PC-9 (cell line): ENCODE data around the gene SLC28A1. TPM values are rescaled to one million over a fixed set of nuclear protein-coding genes. Genes with fewer than 3 reads are reported as not detected.

Source experiments
- BruUV-seq: library from RNA; stranded (reverse); fragments of 400-500 nt; replicated peaks from 2 replicates; lab custom pipeline; 2021; lab: Mats Ljungman, UMichigan
- CTCF ChIA-PET: fragments of 300-600 bp; sonication (Branson Sonifier 250); formaldehyde crosslinking; loops from one replicate; lab custom pipeline; 2022; ENCODE audit warnings: antibody characterized with exemption; lab: Charles Lee
- POLR2A ChIA-PET: fragments of 300-600 bp; sonication (Branson Sonifier 250); formaldehyde crosslinking; loops from one replicate; lab custom pipeline; 2022; ENCODE audit warnings: antibody characterized with exemption; ENCODE audit not compliant: unreplicated experiment; lab: Charles Lee
- DNase-seq, 2 experiments: peaks; one replicate each; pipeline versions ENCODE4 v3.0.0 to v3.0.0-alpha.2; 2015 to 2022; ENCODE audit warnings: mixed read lengths in 1 of 2
- H2AFZ ChIP-seq: fragments of 200-600 bp; sonication (generic); 2 replicates; pipeline ENCODE4 v1.8.1; 2017; ENCODE audit warnings: antibody characterized with exemption
- H3F3A ChIP-seq: fragments of 200-600 bp; sonication (generic); 2 replicates; pipeline ENCODE4 v1.8.1; 2017; ENCODE audit warnings: antibody characterized with exemption, mild to moderate bottlenecking, low read depth; ENCODE audit not compliant: insufficient read depth
- H3K27ac ChIP-seq: fragments of 200-600 bp; sonication (generic); 2 replicates; pipeline ENCODE4 v1.6.1; 2016; ENCODE audit warnings: mixed run types
- H3K27me3 ChIP-seq: fragments of 200-600 bp; sonication (generic); 2 replicates; pipeline ENCODE4 v1.6.1; 2016; ENCODE audit warnings: low read depth, mixed run types; ENCODE audit not compliant: insufficient read depth
- H3K36me3 ChIP-seq: fragments of 200-600 bp; sonication (generic); 2 replicates; pipeline ENCODE4 v1.6.1; 2016; ENCODE audit warnings: low read depth, mixed run types
- H3K4me1 ChIP-seq: fragments of 200-600 bp; sonication (generic); replicated peaks from 2 replicates; pipeline ENCODE4 v1.6.1; 2016; ENCODE audit warnings: mixed run types; ENCODE audit not compliant: insufficient read depth
- H3K4me2 ChIP-seq: fragments of 200-600 bp; sonication (generic); 2 replicates; pipeline ENCODE4 v1.6.1; 2017; ENCODE audit warnings: mixed run types
- H3K4me3 ChIP-seq: fragments of 200-600 bp; sonication (generic); 2 replicates; pipeline ENCODE4 v1.6.1; 2016; ENCODE audit warnings: mixed run types
- H3K79me2 ChIP-seq: fragments of 200-600 bp; sonication (generic); 2 replicates; pipeline ENCODE4 v1.6.1; 2017; ENCODE audit warnings: low read depth, mixed run types
- H3K9me2 ChIP-seq: fragments of 200-600 bp; sonication (generic); 2 replicates; pipeline ENCODE4 v1.8.1; 2017; ENCODE audit warnings: mild to moderate bottlenecking; ENCODE audit not compliant: insufficient read depth
- H3K9me3 ChIP-seq: fragments of 200-600 bp; sonication (generic); 2 replicates; pipeline ENCODE4 v1.8.1; 2016; ENCODE audit warnings: low read depth; ENCODE audit not compliant: insufficient read depth
- H4K20me1 ChIP-seq: fragments of 200-600 bp; sonication (generic); 2 replicates; pipeline ENCODE4 v1.8.1; 2017; ENCODE audit not compliant: insufficient read depth
- CTCF ChIP-seq: fragments of 200-600 bp; sonication (generic); conservative IDR thresholded peaks from 2 replicates; pipeline ENCODE4 v1.6.1; 2017; ENCODE audit warnings: mixed run types, antibody characterized with exemption, mild to moderate bottlenecking, moderate library complexity
- EZH2 ChIP-seq: fragments of 200-600 bp; sonication (generic); IDR thresholded peaks from 2 replicates; pipeline ENCODE4 v1.8.0; 2017; ENCODE audit warnings: antibody characterized with exemption, low read depth
- intact Hi-C: fragments of 100-400 bp; cut with micrococcal nuclease; formaldehyde crosslinking; loops from one replicate; pipeline ENCODE4 v1.10.0; 2022; ENCODE audit not compliant: unreplicated experiment
- total RNA-seq: library from RNA; stranded (reverse); gene quantifications from 2 replicates; pipeline ENCODE4 v1.2.3, GENCODE V29; 2021

SLC28A1 gene
- total RNA-seq, 1 experiment from 2014 or later: 0.70 TPM

GRCh38 chr15:84961114-84961452 is 76.6 kb downstream of the SLC28A1 start:
- Histone ChIP-seq H3K27me3 (no peaks in the 10 kb centered on the region), H3K4me2 (0 out of 2 replicates have a peak overlapping the region, but pooled peaks have one; percentile 23), H3K27ac (no peak overlapping the region), H3K9me2 (no peaks in the 10 kb centered on the region; the same call in 1 of the 2 replicates), H3K36me3 (no peaks in the 10 kb centered on the region), H3K4me3 (no peak overlapping the region), H4K20me1 (no peaks in the 10 kb centered on the region), H3F3A (no peaks in the 10 kb centered on the region), H3K9me3 (no peaks in the 10 kb centered on the region), H3K4me1 (peaks cover 43% of the 10 kb centered on the region), H3K79me2 (no peaks in the 10 kb centered on the region), H2AFZ (no peak overlapping the region)
- TF ChIP-seq EZH2 (no peak), CTCF (no peak)
- BruUV-seq: no TSS peak
- intact Hi-C loops: no loop called here
- CTCF ChIA-PET: no interaction called here
- DNase-seq: no peak
- POLR2A ChIA-PET: no interaction called here

- Histone ChIP-seq H3F3A (no peaks in the 10 kb centered on the region), H4K20me1 (no peaks in the 10 kb centered on the region), H3K36me3 (no peaks in the 10 kb centered on the region), H2AFZ (no peak overlapping the region), H3K4me2 (no peak overlapping the region), H3K27me3 (no peaks in the 10 kb centered on the region), H3K9me3 (no peaks in the 10 kb centered on the region), H3K9me2 (no peaks in the 10 kb centered on the region; the same call in 1 of the 2 replicates), H3K4me3 (no peak overlapping the region), H3K79me2 (no peaks in the 10 kb centered on the region), H3K4me1 (peaks cover 43% of the 10 kb centered on the region), H3K27ac (no peak overlapping the region)
- CTCF ChIA-PET: no interaction called here
- no TSS peak for BruUV-seq
- intact Hi-C loops: no loop called here
- POLR2A ChIA-PET: no interaction called here
- TF ChIP-seq CTCF: no peak
- no peak for TF ChIP-seq EZH2
- no peak for DNase-seq
Measured at GRCh38 chr15:84961707-84962106, 77.2 kb downstream of the SLC28A1 start.

- H3K9me2 ChIP-seq: no peaks in the 10 kb centered on the region
- POLR2A ChIA-PET: interaction anchor here (0.6 kb wide), 2 partner anchors 18 to 59 kb away, joined by 3 to 4 read pairs; no protein-coding TSS in a partner anchor
- intact Hi-C loops: loop anchor here (1.0 kb wide), 1 partner anchor 17 kb away; no protein-coding TSS in a partner anchor
- BruUV-seq: no TSS peak
- CTCF ChIA-PET: interaction anchor here (0.5 kb wide), 1 partner anchor 371 kb away, joined by 3 read pairs; no protein-coding TSS in a partner anchor
- H3K27me3 ChIP-seq: no peaks in the 10 kb centered on the region
- H3K4me3 ChIP-seq: no peak overlapping the region
- TF ChIP-seq EZH2 (no peak), CTCF (no peak)
- H4K20me1 ChIP-seq: no peaks in the 10 kb centered on the region
- H3K79me2 ChIP-seq: no peaks in the 10 kb centered on the region
- no peaks in the 10 kb centered on the region for H3K9me3 ChIP-seq
- H3K27ac ChIP-seq: peak overlapping the region; percentile 45
- H3F3A ChIP-seq: no peaks in the 10 kb centered on the region
- H2AFZ ChIP-seq: no peak overlapping the region
- peak overlapping the region; percentile 59 for H3K4me2 ChIP-seq
- DNase-seq: peak; percentile 71
- no peaks in the 10 kb centered on the region for H3K36me3 ChIP-seq
- H3K4me1 ChIP-seq: peaks cover 43% of the 10 kb centered on the region
Measured at GRCh38 chr15:84962955-84963354, 78.5 kb downstream of the SLC28A1 start.
